Neural progenitor cell (in vitro differentiated cells): ENCODE results near the gene NPSR1. TPM values are rescaled to one million over a fixed set of nuclear protein-coding genes. Genes with fewer than 3 reads are reported as not detected.

Experiments
- DNase-seq: peaks from one replicate; pipeline ENCODE4 v3.0.0-alpha.2; 2016; ENCODE audit warnings: low spot score
- H2AFZ ChIP-seq: fragments of 200-600 bp; sonication (generic); replicated peaks from 2 replicates; pipeline ENCODE4 v1.6.1; 2016; ENCODE audit warnings: antibody characterized with exemption
- H3F3A ChIP-seq: fragments of 200-600 bp; sonication (generic); 2 replicates; pipeline ENCODE4 v1.6.1; 2016; ENCODE audit warnings: antibody characterized with exemption, low read depth
- H3K27ac ChIP-seq: fragments of 200-600 bp; sonication (generic); 2 replicates; pipeline ENCODE4 v1.5.1; 2016; ENCODE audit warnings: mild to moderate bottlenecking
- H3K27me3 ChIP-seq: fragments of 200-600 bp; sonication (generic); 2 replicates; pipeline ENCODE4 v1.6.1; 2016; ENCODE audit warnings: mild to moderate bottlenecking, moderate library complexity
- H3K36me3 ChIP-seq: fragments of 200-600 bp; sonication (generic); 2 replicates; pipeline ENCODE4 v1.5.1; 2016
- H3K4me1 ChIP-seq: fragments of 200-600 bp; sonication (generic); 2 replicates; pipeline ENCODE4 v1.6.1; 2016; ENCODE audit warnings: mixed run types
- H3K4me2 ChIP-seq: fragments of 200-600 bp; sonication (generic); 2 replicates; pipeline ENCODE4 v1.6.1; 2016
- H3K4me3 ChIP-seq: fragments of 200-600 bp; sonication (generic); 2 replicates; pipeline ENCODE4 v1.5.1; 2016
- H3K79me2 ChIP-seq: fragments of 200-600 bp; sonication (generic); 2 replicates; pipeline ENCODE4 v1.6.1; 2016; ENCODE audit warnings: low read depth
- H3K9ac ChIP-seq: fragments of 200-600 bp; sonication (generic); 2 replicates; pipeline ENCODE4 v1.6.1; 2016
- H3K9me3 ChIP-seq: fragments of 200-600 bp; sonication (generic); 2 replicates; pipeline ENCODE4 v1.5.1; 2016; ENCODE audit warnings: low read depth
- H4K20me1 ChIP-seq: fragments of 200-600 bp; sonication (generic); 2 replicates; pipeline ENCODE4 v1.6.1; 2016; ENCODE audit warnings: low read depth
- H3K27ac Mint-ChIP-seq: 3 replicates; pipeline ENCODE4 v1.8.0; 2021; ENCODE audit warnings: mixed read lengths
- H3K27me3 Mint-ChIP-seq: 2 replicates; pipeline ENCODE4 v1.8.0; 2022; ENCODE audit warnings: low read depth, mild to moderate bottlenecking, inconsistent platforms, moderate library complexity, mixed read lengths; ENCODE audit not compliant: insufficient read depth
- H3K36me3 Mint-ChIP-seq: 3 replicates; pipeline ENCODE4 v1.8.0; 2021; ENCODE audit warnings: mixed read lengths
- H3K4me1 Mint-ChIP-seq: 3 replicates; pipeline ENCODE4 v1.8.0; 2021; ENCODE audit warnings: mixed read lengths
- H3K4me3 Mint-ChIP-seq: 3 replicates; pipeline ENCODE4 v1.8.0; 2021; ENCODE audit warnings: mild to moderate bottlenecking, moderate library complexity, mixed read lengths
- H3K9me3 Mint-ChIP-seq: 3 replicates; pipeline ENCODE4 v1.8.0; 2020; ENCODE audit warnings: mixed read lengths
- EZH2 ChIP-seq: fragments of 200-600 bp; sonication (generic); IDR thresholded peaks from 2 replicates; pipeline ENCODE4 v1.6.1; 2017; ENCODE audit warnings: antibody characterized with exemption, mild to moderate bottlenecking, moderate library complexity
- EZH2phosphoT487 ChIP-seq: fragments of 200-600 bp; sonication (generic); IDR thresholded peaks from 2 replicates; pipeline ENCODE4 v1.6.1; 2017; ENCODE audit warnings: antibody characterized with exemption
- total RNA-seq: library from RNA; depleted of rRNA; stranded (reverse); fragments of >200 nt; gene quantifications from 2 replicates; pipeline ENCODE4 v1.2.3, GENCODE V29; 2015; ENCODE audit warnings: low replicate concordance
- TF ChIP-seq, protein P1 (sequence below): fragments of 200-600 bp; sonication (generic); IDR thresholded peaks from 2 replicates; pipeline ENCODE4 v1.5.1; 2017; ENCODE audit warnings: antibody characterized with exemption, mild to moderate bottlenecking

NPSR1 gene
- total RNA-seq, 1 donor from 2014 or later, result not detected

DNA sequence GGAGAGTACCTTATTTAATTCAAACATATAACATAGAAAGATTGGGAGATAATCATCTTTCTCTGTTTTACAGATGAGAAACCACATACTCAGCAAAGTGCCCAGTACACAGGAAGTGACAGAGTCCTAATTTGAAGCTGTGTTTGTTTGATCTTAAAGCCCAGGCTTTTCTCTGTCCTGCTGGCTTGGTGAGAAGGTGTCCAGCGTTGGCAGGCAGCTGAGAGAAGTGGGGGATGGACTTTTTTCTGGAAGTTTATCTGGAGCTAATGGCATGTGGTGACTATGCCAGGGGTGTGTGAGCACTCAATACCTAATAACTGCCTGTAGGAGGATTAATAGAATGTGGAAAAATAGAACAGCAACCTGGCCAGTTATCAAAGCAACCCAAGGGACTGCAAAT, 60.8 kb downstream of the NPSR1 start:
- no peak overlapping the region for H3K9ac ChIP-seq
- H3K9me3 ChIP-seq, result no peaks in the 10 kb centered on the region
- H4K20me1 ChIP-seq, result no peaks in the 10 kb centered on the region
- TF ChIP-seq EZH2 (no peak), EZH2phosphoT487 (no peak)
- TF ChIP-seq, protein P1, sequence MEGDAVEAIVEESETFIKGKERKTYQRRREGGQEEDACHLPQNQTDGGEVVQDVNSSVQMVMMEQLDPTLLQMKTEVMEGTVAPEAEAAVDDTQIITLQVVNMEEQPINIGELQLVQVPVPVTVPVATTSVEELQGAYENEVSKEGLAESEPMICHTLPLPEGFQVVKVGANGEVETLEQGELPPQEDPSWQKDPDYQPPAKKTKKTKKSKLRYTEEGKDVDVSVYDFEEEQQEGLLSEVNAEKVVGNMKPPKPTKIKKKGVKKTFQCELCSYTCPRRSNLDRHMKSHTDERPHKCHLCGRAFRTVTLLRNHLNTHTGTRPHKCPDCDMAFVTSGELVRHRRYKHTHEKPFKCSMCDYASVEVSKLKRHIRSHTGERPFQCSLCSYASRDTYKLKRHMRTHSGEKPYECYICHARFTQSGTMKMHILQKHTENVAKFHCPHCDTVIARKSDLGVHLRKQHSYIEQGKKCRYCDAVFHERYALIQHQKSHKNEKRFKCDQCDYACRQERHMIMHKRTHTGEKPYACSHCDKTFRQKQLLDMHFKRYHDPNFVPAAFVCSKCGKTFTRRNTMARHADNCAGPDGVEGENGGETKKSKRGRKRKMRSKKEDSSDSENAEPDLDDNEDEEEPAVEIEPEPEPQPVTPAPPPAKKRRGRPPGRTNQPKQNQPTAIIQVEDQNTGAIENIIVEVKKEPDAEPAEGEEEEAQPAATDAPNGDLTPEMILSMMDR, result no peak
- no peak overlapping the region for H3K27ac ChIP-seq
- Mint-ChIP-seq H3K4me1 (peaks cover 11% of the 10 kb centered on the region), H3K27ac (no peak overlapping the region), H3K36me3 (no peaks in the 10 kb centered on the region), H3K4me3 (no peak overlapping the region), H3K27me3 (peaks cover 1% of the 10 kb centered on the region), H3K9me3 (no peaks in the 10 kb centered on the region)
- no peaks in the 10 kb centered on the region for H3F3A ChIP-seq
- no peaks in the 10 kb centered on the region for H3K36me3 ChIP-seq
- no peak overlapping the region for H2AFZ ChIP-seq
- no peak overlapping the region for H3K4me2 ChIP-seq
- no peak overlapping the region for H3K4me3 ChIP-seq
- no peaks in the 10 kb centered on the region for H3K4me1 ChIP-seq
- H3K27me3 ChIP-seq, result no peaks in the 10 kb centered on the region
- H3K79me2 ChIP-seq, result no peaks in the 10 kb centered on the region
- no peak for DNase-seq

DNA sequence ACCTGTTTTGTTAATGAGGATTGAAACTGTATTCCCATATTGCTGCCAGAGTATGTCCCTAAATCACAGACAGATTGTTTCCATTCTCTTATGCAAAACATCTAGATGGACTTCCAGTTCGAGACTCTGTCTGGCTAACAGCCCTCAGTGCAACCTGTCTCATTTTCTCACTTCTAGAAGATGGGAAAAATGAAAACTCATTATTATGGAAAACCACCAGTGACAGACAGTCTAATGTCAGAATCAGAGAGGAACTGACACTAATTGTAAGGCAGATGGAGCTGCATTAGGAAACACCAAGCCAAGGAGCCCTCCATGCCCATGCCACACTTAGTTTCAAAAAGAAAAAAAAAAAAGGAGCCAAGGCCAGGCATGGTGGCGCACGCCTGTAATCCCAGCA, 61.6 kb downstream of the NPSR1 start:
- Histone ChIP-seq H3K79me2 (no peaks in the 10 kb centered on the region), H3K4me1 (no peaks in the 10 kb centered on the region), H4K20me1 (no peaks in the 10 kb centered on the region), H2AFZ (no peak overlapping the region), H3K4me2 (no peak overlapping the region), H3K9me3 (no peaks in the 10 kb centered on the region), H3K4me3 (no peak overlapping the region), H3F3A (no peaks in the 10 kb centered on the region), H3K27me3 (no peaks in the 10 kb centered on the region), H3K36me3 (no peaks in the 10 kb centered on the region), H3K27ac (no peak overlapping the region), H3K9ac (no peak overlapping the region)
- DNase-seq, result no peak
- Mint-ChIP-seq H3K36me3 (no peaks in the 10 kb centered on the region), H3K4me1 (peaks cover 11% of the 10 kb centered on the region), H3K27me3 (no peaks in the 10 kb centered on the region), H3K27ac (no peak overlapping the region), H3K4me3 (no peak overlapping the region), H3K9me3 (no peaks in the 10 kb centered on the region)
- TF ChIP-seq, protein P1, result no peak
- TF ChIP-seq EZH2, result no peak
- TF ChIP-seq EZH2phosphoT487, result no peak

- no peak overlapping the region for H3K27ac Mint-ChIP-seq
- H3K4me3 Mint-ChIP-seq, result no peak overlapping the region
- no peaks in the 10 kb centered on the region for H3K9me3 Mint-ChIP-seq
- H3K27me3 Mint-ChIP-seq, result no peaks in the 10 kb centered on the region
- Histone ChIP-seq H3K36me3 (no peaks in the 10 kb centered on the region), H3K27me3 (no peaks in the 10 kb centered on the region), H3K4me3 (no peak overlapping the region), H3K4me1 (no peaks in the 10 kb centered on the region), H3F3A (no peaks in the 10 kb centered on the region), H3K9me3 (no peaks in the 10 kb centered on the region), H2AFZ (no peak overlapping the region), H3K9ac (no peak overlapping the region), H3K27ac (no peak overlapping the region), H3K79me2 (no peaks in the 10 kb centered on the region), H3K4me2 (no peak overlapping the region), H4K20me1 (no peaks in the 10 kb centered on the region)
- TF ChIP-seq EZH2phosphoT487, result no peak
- TF ChIP-seq, protein P1, result no peak
- TF ChIP-seq EZH2, result no peak
- peaks cover 11% of the 10 kb centered on the region for H3K4me1 Mint-ChIP-seq
- no peak for DNase-seq
- H3K36me3 Mint-ChIP-seq, result no peaks in the 10 kb centered on the region
These were observed 62.3 kb downstream of the NPSR1 start for GRCh38 chr7:34720289-34720688.

DNA sequence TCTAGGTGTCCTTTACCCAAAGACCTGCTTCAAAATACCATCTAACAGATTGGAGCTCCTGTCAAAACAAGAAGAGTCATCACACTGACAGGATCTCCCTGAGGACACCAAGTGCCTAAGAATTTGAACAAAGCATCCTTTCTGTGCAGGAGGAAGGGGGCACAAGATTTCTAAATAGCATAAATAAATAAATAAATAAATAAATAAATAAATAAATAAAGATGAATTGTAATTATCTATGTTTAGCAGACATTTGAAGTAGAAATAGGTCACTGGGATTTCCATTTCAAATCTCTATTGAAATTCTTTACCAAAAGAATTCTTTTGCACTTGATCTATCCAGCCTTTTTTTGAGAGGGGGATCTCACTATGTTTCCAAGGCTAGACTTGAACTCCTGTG, 65.3 kb downstream of the NPSR1 start:
- Histone ChIP-seq H3K4me2 (no peak overlapping the region), H3K4me3 (no peak overlapping the region), H3K36me3 (no peaks in the 10 kb centered on the region), H3F3A (no peaks in the 10 kb centered on the region), H3K9me3 (no peaks in the 10 kb centered on the region), H3K4me1 (no peaks in the 10 kb centered on the region), H3K79me2 (no peaks in the 10 kb centered on the region), H3K27ac (no peak overlapping the region), H3K27me3 (no peaks in the 10 kb centered on the region), H3K9ac (no peak overlapping the region), H4K20me1 (no peaks in the 10 kb centered on the region), H2AFZ (no peak overlapping the region)
- TF ChIP-seq EZH2phosphoT487, result no peak
- TF ChIP-seq, protein P1, result no peak
- no peak for TF ChIP-seq EZH2
- Mint-ChIP-seq H3K4me1 (peaks cover 8% of the 10 kb centered on the region), H3K9me3 (no peaks in the 10 kb centered on the region), H3K27ac (no peak overlapping the region), H3K4me3 (no peak overlapping the region), H3K36me3 (no peaks in the 10 kb centered on the region), H3K27me3 (no peaks in the 10 kb centered on the region)
- no peak for DNase-seq
